Measurements from ENCODE around the gene RNF175.

RNF175 gene

DNA sequence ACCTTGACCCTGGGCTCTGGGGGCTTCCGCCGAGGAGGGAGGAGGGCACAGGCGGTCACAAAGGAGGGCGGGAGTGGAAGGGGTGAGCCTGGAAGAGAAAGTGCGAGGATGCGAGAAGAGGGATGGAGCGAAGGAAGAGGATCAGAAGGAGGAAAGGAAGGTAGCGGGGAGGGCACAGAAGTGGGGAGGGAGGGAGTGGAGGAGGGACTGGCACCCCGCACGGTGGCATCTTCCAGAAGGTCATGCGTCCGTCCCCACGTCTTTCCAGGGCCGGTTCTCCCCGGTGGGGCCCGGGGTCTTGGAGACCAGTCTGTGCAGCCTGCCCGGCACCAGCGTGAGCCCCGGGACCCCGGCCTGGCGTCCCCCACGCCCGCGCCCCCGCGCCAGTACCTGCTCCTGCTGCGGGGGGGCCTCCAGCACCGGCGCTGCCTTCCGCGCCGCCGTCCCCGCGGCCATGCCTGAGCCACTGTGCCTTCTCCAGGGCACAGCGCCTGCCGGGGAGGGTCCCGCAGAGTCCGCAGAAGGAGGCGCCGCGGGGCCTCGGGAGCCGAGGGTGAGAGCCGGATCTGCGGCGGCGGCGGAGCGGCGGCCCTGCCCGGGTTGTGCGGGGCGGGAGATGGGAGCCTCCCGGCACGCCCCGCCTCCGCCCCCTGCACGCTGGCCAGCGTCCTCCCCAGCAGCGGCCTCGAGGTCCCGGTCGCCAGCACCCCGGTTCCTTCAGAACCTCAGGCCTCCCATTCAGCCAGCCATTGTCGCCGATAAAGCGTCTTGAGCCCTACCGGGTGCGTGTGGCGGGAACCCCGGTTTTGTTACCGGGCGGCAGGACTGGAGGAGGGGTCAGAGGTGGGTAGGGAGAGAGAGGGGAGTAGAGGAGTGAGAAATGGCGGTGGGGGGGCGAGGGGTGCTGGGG, at the start of gene RNF175:
Gene RNF175, minus strand, starts transcription at position 618 of the 910 bp plus-strand sequence. Its CDS starts 162 bp downstream, at position 456.
- Histone ChIP-seq H3K9me3 (ENCODE audit: severe bottlenecking) (no peaks in the 10 kb centered on the region), H3K36me3 (ENCODE audit: low read depth) (no peaks in the 10 kb centered on the region), H3K27ac (ENCODE audit: poor library complexity, severe bottlenecking) (no peak within 1 kb of the TSS), H3K27me3 (ENCODE audit: insufficient read depth, poor library complexity, severe bottlenecking) (no peaks in the 10 kb centered on the region), H3K4me1 (ENCODE audit: insufficient read depth, poor library complexity, severe bottlenecking) (no peaks in the 10 kb centered on the region), H3K4me3 (ENCODE audit: severe bottlenecking) (peak within 1 kb of the TSS; percentile 16)
- ATAC-seq (ENCODE audit: low read depth) (peak; percentile 62), DNase-seq (ENCODE audit: low spot score) (no peak)
- TF ChIP-seq, protein P1, sequence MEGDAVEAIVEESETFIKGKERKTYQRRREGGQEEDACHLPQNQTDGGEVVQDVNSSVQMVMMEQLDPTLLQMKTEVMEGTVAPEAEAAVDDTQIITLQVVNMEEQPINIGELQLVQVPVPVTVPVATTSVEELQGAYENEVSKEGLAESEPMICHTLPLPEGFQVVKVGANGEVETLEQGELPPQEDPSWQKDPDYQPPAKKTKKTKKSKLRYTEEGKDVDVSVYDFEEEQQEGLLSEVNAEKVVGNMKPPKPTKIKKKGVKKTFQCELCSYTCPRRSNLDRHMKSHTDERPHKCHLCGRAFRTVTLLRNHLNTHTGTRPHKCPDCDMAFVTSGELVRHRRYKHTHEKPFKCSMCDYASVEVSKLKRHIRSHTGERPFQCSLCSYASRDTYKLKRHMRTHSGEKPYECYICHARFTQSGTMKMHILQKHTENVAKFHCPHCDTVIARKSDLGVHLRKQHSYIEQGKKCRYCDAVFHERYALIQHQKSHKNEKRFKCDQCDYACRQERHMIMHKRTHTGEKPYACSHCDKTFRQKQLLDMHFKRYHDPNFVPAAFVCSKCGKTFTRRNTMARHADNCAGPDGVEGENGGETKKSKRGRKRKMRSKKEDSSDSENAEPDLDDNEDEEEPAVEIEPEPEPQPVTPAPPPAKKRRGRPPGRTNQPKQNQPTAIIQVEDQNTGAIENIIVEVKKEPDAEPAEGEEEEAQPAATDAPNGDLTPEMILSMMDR (IDR thresholded peaks at IDR 0.05; ENCODE audit: poor library complexity, severe bottlenecking), result no peak

DNA sequence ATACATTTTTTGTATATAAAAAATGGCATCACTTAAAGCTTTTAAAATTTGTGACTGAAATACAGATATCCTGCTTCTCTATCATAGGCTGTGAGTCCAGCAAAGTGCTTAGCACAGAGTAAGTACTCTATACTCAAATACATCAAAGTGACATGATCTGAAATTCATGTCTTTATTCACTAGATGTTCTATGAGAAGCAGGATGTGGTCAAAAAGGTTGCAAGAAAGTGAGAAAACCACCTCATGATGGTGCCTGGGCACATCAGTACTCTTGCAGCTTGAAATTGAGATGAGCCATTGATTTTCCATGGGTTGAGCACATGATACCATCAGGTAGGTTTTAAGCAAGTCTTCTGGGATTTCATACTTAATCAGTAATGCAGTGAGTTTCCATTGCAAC, 49.5 kb upstream of the RNF175 start:
- H3K4me3 ChIP-seq (ENCODE audit: severe bottlenecking), result no peak overlapping the region
- TF ChIP-seq, protein P1 (IDR thresholded peaks at IDR 0.05; ENCODE audit: poor library complexity, severe bottlenecking), result no peak
- no peak for DNase-seq (ENCODE audit: low spot score)
- H3K4me1 ChIP-seq (ENCODE audit: insufficient read depth, poor library complexity, severe bottlenecking), result no peaks in the 10 kb centered on the region
- ATAC-seq (ENCODE audit: low read depth), result no peak
- H3K27me3 ChIP-seq (ENCODE audit: insufficient read depth, poor library complexity, severe bottlenecking), result no peaks in the 10 kb centered on the region
- H3K36me3 ChIP-seq (ENCODE audit: low read depth), result no peaks in the 10 kb centered on the region
- H3K9me3 ChIP-seq (ENCODE audit: severe bottlenecking), result no peaks in the 10 kb centered on the region
- no peak overlapping the region for H3K27ac ChIP-seq (ENCODE audit: poor library complexity, severe bottlenecking)

DNA sequence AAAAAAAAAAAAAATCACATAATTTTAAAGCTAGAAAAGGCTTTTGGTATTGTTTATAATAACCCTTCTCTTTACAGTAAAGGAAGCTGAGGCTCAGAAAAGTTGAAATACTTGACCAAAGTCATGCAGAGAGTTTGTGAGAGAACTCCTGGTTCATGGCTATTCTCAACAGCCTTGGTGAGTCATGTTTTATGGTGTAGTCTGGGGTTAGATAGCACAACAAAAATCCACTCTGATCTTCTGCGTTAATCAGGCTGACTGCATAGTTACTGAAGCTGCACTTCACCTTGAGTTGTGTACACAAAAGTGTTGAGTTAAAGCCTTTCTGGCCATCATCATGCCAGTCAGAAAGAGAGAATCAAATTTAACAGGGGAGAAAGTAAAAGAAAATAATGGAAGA, 48.4 kb upstream of the RNF175 start:
- ATAC-seq (ENCODE audit: low read depth), result no peak
- no peak overlapping the region for H3K27ac ChIP-seq (ENCODE audit: poor library complexity, severe bottlenecking)
- no peaks in the 10 kb centered on the region for H3K4me1 ChIP-seq (ENCODE audit: insufficient read depth, poor library complexity, severe bottlenecking)
- no peak overlapping the region for H3K4me3 ChIP-seq (ENCODE audit: severe bottlenecking)
- no peaks in the 10 kb centered on the region for H3K9me3 ChIP-seq (ENCODE audit: severe bottlenecking)
- H3K36me3 ChIP-seq (ENCODE audit: low read depth), result no peaks in the 10 kb centered on the region
- no peak for DNase-seq (ENCODE audit: low spot score)
- H3K27me3 ChIP-seq (ENCODE audit: insufficient read depth, poor library complexity, severe bottlenecking), result no peaks in the 10 kb centered on the region
- TF ChIP-seq, protein P1 (IDR thresholded peaks at IDR 0.05; ENCODE audit: poor library complexity, severe bottlenecking), result no peak

DNA sequence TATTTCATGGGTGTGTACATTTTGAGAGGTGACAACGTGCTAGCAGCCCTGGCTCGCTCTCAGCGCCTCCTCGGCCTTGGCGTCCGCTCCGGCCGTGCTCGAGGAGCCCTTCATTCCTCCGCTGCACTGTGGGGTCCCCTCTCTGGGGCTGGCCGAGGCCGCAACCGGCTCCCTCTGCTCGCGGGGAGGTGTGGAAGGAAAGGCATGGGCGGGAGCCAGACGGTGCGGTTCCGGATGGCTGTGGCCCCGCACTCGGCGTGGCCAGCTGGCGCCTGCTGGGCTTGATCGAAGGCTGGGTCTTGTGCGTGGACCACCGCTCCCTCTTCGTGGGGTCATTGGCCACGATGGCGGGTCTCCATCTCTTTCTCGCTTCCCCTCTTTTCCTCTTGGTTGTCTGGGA, 46.2 kb upstream of the RNF175 start:
- Histone ChIP-seq H3K4me1 (ENCODE audit: insufficient read depth, poor library complexity, severe bottlenecking) (no peaks in the 10 kb centered on the region), H3K27ac (ENCODE audit: poor library complexity, severe bottlenecking) (no peak overlapping the region), H3K4me3 (ENCODE audit: severe bottlenecking) (no peak overlapping the region), H3K9me3 (ENCODE audit: severe bottlenecking) (no peaks in the 10 kb centered on the region), H3K36me3 (ENCODE audit: low read depth) (no peaks in the 10 kb centered on the region), H3K27me3 (ENCODE audit: insufficient read depth, poor library complexity, severe bottlenecking) (no peaks in the 10 kb centered on the region)
- DNase-seq (ENCODE audit: low spot score), result no peak
- TF ChIP-seq, protein P1 (IDR thresholded peaks at IDR 0.05; ENCODE audit: poor library complexity, severe bottlenecking), result no peak
- ATAC-seq (ENCODE audit: low read depth), result no peak

GRCh38 chr4:153804722-153805121, 44.9 kb upstream of the RNF175 start:
- ATAC-seq (ENCODE audit: low read depth), result no peak
- Histone ChIP-seq H3K9me3 (ENCODE audit: severe bottlenecking) (no peaks in the 10 kb centered on the region), H3K27me3 (ENCODE audit: insufficient read depth, poor library complexity, severe bottlenecking) (no peaks in the 10 kb centered on the region), H3K36me3 (ENCODE audit: low read depth) (no peaks in the 10 kb centered on the region), H3K27ac (ENCODE audit: poor library complexity, severe bottlenecking) (no peak overlapping the region), H3K4me1 (ENCODE audit: insufficient read depth, poor library complexity, severe bottlenecking) (no peaks in the 10 kb centered on the region), H3K4me3 (ENCODE audit: severe bottlenecking) (no peak overlapping the region)
- TF ChIP-seq, protein P1 (IDR thresholded peaks at IDR 0.05; ENCODE audit: poor library complexity, severe bottlenecking), result no peak
- DNase-seq (ENCODE audit: low spot score), result no peak

Measured in RWPE2 (cell line).